Thyroid gland (tissue), 4 donors: ENCODE results near the gene KRTAP4-7. TPM values are rescaled to one million over a fixed set of nuclear protein-coding genes. Genes with fewer than 3 reads are reported as not detected.
"Not testable (repeated sequence)": the region's sequence is repeated elsewhere in the genome, so short reads cannot be mapped to it uniquely, and the experiment has no call there.

ENCODE experiments used
- DNase-seq, 2 donors: peaks; one replicate each; pipeline ENCODE4 v3.0.0-alpha.2; 2019
- H3K27ac ChIP-seq, 3 donors: fragments of 200-600 bp; sonication (generic); 1 replicate in 2 of 3; 2 replicates in 1 of 3; pipeline ENCODE4 v1.5.1; 2016 to 2019; ENCODE audit warnings: mild to moderate bottlenecking in 1 of 3, moderate library complexity in 1 of 3
- H3K27me3 ChIP-seq: fragments of 200-600 bp; sonication (generic); one replicate; pipeline ENCODE4 v1.5.1; 2019
- H3K36me3 ChIP-seq, 2 donors: fragments of 200-600 bp; sonication (generic); one replicate each; pipeline ENCODE4 v1.5.1; 2016 to 2019
- H3K4me1 ChIP-seq, 2 donors: fragments of 200-600 bp; sonication (generic); one replicate each; pipeline ENCODE4 v1.5.1; 2017 to 2019
- H3K4me3 ChIP-seq, 3 donors: fragments of 200-600 bp; sonication (generic); replicated peaks in 1 of 3; 1 replicate in 2 of 3; 2 replicates in 1 of 3; pipeline ENCODE4 v1.5.1; 2016; ENCODE audit warnings: mild to moderate bottlenecking in 1 of 3
- H3K9me3 ChIP-seq: fragments of 200-600 bp; sonication (generic); one replicate; pipeline ENCODE4 v1.5.1; 2017
- CTCF ChIP-seq, 6 experiments: fragments of 200-600 bp in 3 of 6; fragments of 450-650 bp in 3 of 6; sonication (generic) in 3 of 6; IDR thresholded peaks; one replicate each; pipeline ENCODE4 v1.5.1; 2016 to 2019; ENCODE audit warnings: antibody characterized with exemption in 6 of 6, mild to moderate bottlenecking in 2 of 6, inconsistent platforms in 1 of 6, moderate library complexity in 1 of 6
- POLR2A ChIP-seq, 2 donors: fragments of 450-650 bp; IDR thresholded peaks; one replicate each; pipeline ENCODE4 v1.6.1; 2017; ENCODE audit warnings: antibody characterized with exemption in 2 of 2, mild to moderate bottlenecking in 2 of 2, moderate library complexity in 1 of 2
- WGBS, 2 donors: methylation state at CpG; one replicate each; pipeline ENCODE4 v1.1.5; 2017; 5-methylcytosine and 5-hydroxymethylcytosine counted together
- intact Hi-C: fragments of 100-400 bp; cut with DNase I; formaldehyde crosslinking; loops from one replicate; pipeline ENCODE4 v1.15.1; 2023
- total RNA-seq, 4 donors: library from RNA; depleted of rRNA; stranded (reverse); fragments of >200 nt; gene quantifications; one replicate each; pipeline ENCODE4 v1.2.3, GENCODE V29; 2016

The KRTAP4-7 gene
- total RNA-seq, 4 donors from 2014 or later, result not detected

GRCh38 chr17:41121742-41122141, 37.8 kb downstream of the KRTAP4-7 start:
- no peak for TF ChIP-seq CTCF (IDR thresholded peaks at IDR 0.05)
- TF ChIP-seq POLR2A (IDR thresholded peaks at IDR 0.05), result no peak
- no peak overlapping the region for H3K27ac ChIP-seq
- no peaks in the 10 kb centered on the region for H3K27me3 ChIP-seq
- DNase-seq, result no peak
- no peak overlapping the region for H3K4me3 ChIP-seq
- H3K4me1 ChIP-seq, result no peaks in the 10 kb centered on the region
- H3K9me3 ChIP-seq, result no peaks in the 10 kb centered on the region
- intact Hi-C loops, result no loop called here
- WGBS, 2 donors, result 88 to 89% methylated on average over 2 of the region's 2 CpGs
- H3K36me3 ChIP-seq, result no peaks in the 10 kb centered on the region

- H3K4me1 ChIP-seq, H3K27me3 ChIP-seq, intact Hi-C loops, DNase-seq, H3K27ac ChIP-seq, H3K36me3 ChIP-seq, H3K4me3 ChIP-seq, H3K9me3 ChIP-seq: not testable (repeated sequence)
- 69 to 77% methylated on average over 9 to 12 of the region's 12 CpGs for WGBS, 2 donors
These were observed 39.5 kb downstream of the KRTAP4-7 start for GRCh38 chr17:41123292-41123990.

DNA sequence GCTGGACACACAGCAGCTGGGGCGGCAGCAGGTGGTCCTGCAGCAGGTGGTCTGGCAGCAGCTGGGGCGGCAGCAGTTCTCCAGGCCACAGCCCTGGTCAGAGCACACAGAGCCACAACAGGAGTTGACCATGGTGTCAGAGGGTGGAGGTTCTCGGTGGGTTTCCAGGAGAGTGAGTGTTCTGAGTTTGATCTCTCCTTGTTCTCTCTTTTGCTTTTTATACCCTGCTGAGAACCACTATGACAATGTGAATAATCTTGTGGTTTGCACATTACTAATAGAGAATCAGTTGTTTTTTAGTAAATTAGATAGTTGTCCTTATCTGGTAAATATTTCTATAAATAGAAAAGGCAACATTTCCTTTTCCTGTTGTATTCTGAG, 40.0 kb downstream of the KRTAP4-7 start, which contains the start of gene KRTAP4-12:
Gene KRTAP4-12 (minus strand): TSS at position 192 of the 381 bp plus-strand sequence. CDS start 60 bp downstream, at position 132.
- DNase-seq, H3K4me1 ChIP-seq, H3K4me3 ChIP-seq, H3K27ac ChIP-seq, H3K36me3 ChIP-seq, H3K9me3 ChIP-seq, intact Hi-C loops, H3K27me3 ChIP-seq: not testable (repeated sequence)
- 73 to 80% methylated on average over 2 to 3 of the region's 3 CpGs for WGBS, 2 donors

DNA sequence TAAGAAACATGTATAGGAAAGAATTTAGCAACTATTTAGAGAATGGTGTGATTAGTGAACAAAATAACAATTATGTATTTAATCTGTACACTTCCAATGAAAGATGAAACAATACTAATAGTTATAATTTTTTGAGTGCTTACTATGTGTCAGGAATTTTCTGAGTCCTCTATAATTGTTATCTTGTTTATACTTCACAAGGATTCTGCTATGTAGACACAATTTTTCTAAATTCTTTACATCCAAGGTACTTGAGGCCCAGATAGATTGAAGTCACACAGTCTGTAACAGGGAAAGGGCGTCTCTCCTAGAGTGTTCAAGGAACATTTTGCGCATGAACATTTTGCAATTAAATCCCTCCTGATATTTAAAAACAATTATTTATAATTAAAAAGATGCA, 41.1 kb downstream of the KRTAP4-7 start:
- Histone ChIP-seq H3K36me3 (no peaks in the 10 kb centered on the region), H3K27me3 (no peaks in the 10 kb centered on the region), H3K9me3 (no peaks in the 10 kb centered on the region), H3K4me3 (no peak overlapping the region), H3K4me1 (no peaks in the 10 kb centered on the region), H3K27ac (no peak overlapping the region)
- intact Hi-C loops, result no loop called here
- WGBS, 2 donors, result 93 to 99% methylated on average over 2 of the region's 2 CpGs
- no peak for DNase-seq
- TF ChIP-seq POLR2A (IDR thresholded peaks at IDR 0.05), result no peak
- TF ChIP-seq CTCF (IDR thresholded peaks at IDR 0.05), result no peak

- intact Hi-C loops, result no loop called here
- TF ChIP-seq CTCF (IDR thresholded peaks at IDR 0.05) (no peak), POLR2A (IDR thresholded peaks at IDR 0.05) (no peak)
- H3K4me1 ChIP-seq, result no peaks in the 10 kb centered on the region
- H3K9me3 ChIP-seq, result no peaks in the 10 kb centered on the region
- H3K27ac ChIP-seq, result no peak overlapping the region
- no peaks in the 10 kb centered on the region for H3K27me3 ChIP-seq
- 89 to 91% methylated on average over 3 of the region's 3 CpGs for WGBS, 2 donors
- no peak overlapping the region for H3K4me3 ChIP-seq
- DNase-seq, result no peak
- H3K36me3 ChIP-seq, result no peaks in the 10 kb centered on the region
These were observed 42.5 kb downstream of the KRTAP4-7 start for GRCh38 chr17:41126412-41126811.

- Histone ChIP-seq H3K9me3 (no peaks in the 10 kb centered on the region), H3K27ac (no peak overlapping the region), H3K4me3 (no peak overlapping the region), H3K27me3 (no peaks in the 10 kb centered on the region), H3K36me3 (no peaks in the 10 kb centered on the region), H3K4me1 (no peaks in the 10 kb centered on the region)
- TF ChIP-seq POLR2A (IDR thresholded peaks at IDR 0.05) (no peak), CTCF (IDR thresholded peaks at IDR 0.05) (no peak)
- intact Hi-C loops, result no loop called here
- 77 to 80% methylated on average over 1 of the region's 1 CpG for WGBS, 2 donors
- no peak for DNase-seq
These were observed 43.4 kb downstream of the KRTAP4-7 start for GRCh38 chr17:41127371-41127770.
